HG03097 (cell line): ENCODE results near the gene FIS1.
"Not testable (repeated sequence)": the region's sequence is repeated elsewhere in the genome, so short reads cannot be mapped to it uniquely, and the experiment has no call there.

ENCODE experiments used
- ATAC-seq: cut with Tn5 transposase; IDR thresholded peaks from one replicate; pipeline ENCODE4 v1.9.1; 2021; ENCODE audit not compliant: unreplicated experiment, low FRiP score

FIS1 gene

DNA sequence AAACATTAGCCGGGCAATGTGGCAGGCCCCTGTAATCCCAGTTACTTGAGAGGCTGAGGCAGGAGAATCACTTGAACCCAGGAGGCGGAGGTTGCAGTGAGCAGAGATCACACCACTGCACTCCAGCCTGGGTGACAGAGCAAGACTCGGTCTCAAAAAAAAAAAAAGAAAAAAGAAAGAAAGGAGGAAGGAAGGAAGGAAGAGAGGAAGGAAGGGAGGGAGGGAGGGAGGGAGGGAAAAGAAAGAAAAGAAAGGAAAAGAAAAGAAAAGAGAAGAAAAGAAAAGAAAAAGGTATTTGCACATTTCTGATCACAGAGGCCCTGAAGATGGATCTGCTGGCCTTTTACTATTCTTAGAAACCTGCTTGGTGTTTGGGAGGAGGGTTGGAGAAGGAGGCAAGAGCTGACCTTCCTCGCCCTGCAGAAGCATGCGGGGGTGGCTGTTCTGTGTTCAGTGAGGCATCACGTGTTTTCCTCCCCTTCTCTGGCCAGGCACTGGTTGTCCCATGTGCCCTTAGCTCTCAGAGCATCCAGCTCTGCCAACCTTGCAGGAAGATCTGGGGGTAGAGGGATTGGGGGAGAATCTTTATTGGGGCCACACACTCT lies 19.3 kb upstream of the FIS1 start:
- ATAC-seq, result not testable (repeated sequence)

DNA sequence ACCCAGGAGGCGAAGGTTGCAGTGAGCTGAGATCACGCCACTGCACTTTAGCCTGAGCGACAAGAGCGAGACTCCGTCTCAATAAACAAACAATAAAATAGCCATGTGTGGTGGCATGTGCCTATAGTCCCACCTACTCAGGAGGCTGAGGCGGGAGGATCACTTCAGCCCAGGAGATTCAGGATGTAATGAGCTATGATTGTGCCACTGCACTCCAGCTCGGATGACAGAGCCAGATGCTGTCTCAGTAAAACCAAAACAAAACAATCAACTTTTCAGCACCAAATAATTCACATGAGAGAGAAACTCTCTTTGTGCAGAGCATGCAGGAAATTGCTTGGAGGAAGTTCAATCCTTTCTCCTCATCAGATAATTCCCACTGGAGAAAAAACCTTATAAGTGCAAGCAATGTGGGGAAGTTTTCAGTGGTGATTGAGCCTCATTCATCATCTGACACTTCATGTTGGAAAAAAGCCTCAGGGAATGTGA lies 13.4 kb upstream of the FIS1 start:
- ATAC-seq, result no peak

DNA sequence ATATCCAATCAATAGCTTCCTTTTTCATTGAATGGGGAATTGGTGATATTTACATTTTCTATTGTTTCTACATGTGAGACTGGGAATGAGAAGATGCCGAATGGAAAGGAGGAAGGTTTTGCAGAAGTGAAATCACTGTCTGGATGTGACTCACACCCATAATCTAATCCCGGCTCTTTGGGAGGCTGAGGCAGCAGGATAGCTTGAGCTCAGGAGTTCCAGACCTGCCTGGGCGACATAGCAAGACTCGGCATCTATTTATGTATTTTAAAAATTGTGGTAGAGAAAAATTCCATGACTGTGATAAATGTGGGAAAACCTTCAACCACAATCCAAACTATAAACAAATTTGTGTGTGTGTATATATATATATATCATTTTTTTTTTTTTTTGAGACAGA lies 10.9 kb upstream of the FIS1 start:
- no peak for ATAC-seq

DNA sequence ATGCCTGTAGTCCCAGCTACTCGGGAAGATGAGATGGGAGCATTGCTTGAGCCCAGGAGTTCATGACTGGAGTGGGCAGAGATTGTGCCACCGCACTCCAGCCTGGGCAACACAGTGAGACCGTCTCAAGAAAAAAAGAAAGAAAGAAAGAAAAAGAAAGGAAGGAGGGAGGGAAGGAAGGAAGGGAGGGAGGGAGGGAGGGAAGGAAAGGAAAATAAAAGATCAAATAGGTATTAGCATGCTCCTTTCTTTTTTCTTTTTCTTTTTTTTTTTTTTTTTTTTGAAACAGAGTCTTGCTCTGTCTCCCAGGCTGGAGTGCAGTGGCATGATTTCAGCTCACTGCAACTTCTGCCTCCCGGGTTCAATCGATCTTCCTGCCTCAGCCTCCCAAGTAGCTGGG lies 8.3 kb upstream of the FIS1 start:
- ATAC-seq, result not testable (repeated sequence)

DNA sequence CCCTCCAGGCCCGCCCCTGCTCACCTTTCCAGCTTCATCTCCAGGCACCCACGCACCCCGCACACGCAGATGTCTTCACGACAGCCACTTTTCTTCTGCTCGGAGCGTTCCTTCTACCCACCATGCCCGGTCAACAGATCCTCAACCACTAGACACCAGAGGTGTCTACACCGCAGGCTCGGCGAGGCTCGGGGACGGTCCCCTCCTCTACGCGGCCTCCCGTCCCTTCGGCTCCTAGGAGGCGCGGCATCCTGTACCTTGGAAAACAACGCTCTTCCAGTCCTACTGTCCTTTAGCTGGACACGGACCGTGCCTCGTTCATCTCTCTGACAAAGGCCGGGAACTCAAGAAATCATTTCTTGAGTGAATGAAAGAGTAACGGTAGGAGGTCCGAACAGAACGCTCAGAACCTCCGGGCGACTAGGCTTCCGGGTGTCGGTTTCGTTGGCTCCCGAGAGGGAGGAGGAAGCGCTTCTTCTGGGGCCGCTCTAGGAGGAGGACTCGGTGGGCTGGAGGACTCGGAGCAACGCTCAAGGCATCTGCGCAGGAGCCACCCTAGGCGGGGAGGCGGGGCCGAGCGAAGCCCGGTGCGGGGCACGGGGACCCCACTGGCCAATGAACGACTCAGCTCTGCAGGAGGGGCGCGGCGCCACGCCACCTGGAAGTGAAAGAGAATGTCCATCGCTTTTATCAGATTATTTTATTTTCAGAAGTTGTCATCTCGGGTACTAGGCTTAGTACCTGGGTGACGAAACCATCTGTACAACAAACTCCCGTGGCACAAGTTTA lies 7.2 kb upstream of the FIS1 start:
- ATAC-seq, result peak; percentile 96

DNA sequence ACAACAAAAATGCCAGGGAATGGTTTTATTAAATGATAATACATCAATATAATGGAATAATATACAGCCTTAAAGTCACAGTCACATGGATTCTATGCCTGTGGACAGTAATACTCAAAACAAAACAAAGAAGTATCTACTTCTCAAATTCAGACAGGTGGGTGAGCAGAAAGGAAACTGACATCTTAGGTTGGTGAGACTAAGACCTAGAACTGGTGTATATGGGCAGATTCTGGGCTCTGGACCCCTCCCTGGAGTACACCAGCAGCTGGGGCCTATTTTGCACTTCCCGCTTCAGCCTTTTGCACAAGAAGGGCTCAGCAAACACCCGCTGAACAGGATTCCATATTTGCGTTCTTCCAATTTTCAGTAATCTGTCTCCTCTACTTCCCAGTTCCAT lies 5.4 kb upstream of the FIS1 start:
- ATAC-seq, result no peak

DNA sequence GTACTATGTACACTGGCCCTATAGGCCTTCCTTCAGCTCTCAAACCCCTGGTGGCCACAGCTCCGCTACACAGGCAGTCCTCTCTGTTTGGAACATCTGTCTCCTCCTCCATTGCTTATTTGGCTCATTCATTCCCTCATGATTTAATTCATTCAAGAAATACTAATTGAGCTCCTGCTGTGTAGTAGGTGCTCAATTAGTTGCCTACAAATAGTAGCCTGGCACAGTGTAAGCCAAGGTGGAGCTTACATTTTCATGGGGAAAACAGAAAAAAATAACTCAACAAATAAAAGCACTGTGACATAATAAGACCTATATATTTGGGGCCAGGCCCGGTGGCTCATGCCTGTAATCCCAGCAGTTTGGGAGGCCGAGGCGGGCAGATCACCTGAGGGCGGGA lies 3.4 kb upstream of the FIS1 start:
- no peak for ATAC-seq

DNA sequence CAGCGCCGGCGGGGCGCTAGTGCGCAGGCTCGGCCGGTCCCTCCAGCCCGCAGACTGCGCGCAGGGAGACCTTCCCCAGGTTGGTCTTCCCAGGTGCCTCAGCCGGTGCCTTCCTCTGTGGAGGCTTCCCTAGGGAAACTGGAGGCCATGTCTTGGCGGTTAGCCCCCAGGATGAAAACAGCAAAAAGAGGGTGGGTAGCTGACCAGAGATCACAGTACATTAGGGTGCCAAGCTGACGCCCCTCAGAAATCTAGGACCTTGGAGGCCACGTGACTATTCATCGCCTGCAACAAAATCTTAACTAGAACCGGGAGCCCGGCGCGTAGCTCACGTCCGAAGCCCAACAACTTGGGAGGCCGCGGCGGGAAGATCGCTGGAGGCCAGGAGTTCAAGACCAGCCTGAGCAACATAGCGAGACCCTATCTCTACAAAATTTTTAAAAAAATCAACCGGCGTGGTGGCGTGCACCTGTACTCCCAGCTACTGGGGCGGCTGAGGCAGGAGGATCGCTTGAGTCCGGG lies 327 bp upstream of the FIS1 start:
- no peak for ATAC-seq

DNA sequence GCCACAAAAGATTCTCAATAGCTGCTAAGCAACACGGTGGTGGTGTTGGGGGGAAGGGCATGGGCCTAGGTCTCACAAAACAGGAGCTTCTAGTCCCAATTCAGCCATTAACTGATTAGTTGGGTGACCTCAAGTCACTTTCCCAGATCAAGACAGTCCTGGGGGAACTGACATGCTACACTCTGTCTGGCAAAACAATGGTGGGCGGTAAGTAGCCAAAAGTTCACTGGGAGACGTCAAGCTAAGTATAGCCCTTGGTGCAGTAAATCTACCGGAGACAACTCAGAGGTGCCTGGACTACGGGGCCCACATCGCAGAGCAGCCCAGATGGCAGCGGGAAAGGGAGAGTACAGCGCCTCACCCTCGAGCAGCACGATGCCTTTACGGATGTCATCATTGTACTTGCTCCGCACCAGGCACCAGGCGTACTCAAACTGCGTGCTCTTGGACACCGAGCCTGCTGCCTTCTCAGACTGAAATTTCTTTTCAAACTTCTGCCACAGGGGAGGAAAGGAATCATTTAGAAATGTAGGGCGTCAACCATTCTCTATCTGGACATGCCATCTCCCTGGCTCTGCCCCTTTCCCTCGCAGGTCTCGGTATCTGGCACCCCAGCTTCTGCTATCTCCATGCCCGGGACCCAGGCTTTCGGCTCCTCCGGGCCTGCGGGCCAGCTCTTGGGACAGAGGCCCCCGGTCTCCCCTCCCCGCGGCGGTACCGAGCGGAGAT lies 1.1 kb downstream of the FIS1 start:
- ATAC-seq, result no peak

DNA sequence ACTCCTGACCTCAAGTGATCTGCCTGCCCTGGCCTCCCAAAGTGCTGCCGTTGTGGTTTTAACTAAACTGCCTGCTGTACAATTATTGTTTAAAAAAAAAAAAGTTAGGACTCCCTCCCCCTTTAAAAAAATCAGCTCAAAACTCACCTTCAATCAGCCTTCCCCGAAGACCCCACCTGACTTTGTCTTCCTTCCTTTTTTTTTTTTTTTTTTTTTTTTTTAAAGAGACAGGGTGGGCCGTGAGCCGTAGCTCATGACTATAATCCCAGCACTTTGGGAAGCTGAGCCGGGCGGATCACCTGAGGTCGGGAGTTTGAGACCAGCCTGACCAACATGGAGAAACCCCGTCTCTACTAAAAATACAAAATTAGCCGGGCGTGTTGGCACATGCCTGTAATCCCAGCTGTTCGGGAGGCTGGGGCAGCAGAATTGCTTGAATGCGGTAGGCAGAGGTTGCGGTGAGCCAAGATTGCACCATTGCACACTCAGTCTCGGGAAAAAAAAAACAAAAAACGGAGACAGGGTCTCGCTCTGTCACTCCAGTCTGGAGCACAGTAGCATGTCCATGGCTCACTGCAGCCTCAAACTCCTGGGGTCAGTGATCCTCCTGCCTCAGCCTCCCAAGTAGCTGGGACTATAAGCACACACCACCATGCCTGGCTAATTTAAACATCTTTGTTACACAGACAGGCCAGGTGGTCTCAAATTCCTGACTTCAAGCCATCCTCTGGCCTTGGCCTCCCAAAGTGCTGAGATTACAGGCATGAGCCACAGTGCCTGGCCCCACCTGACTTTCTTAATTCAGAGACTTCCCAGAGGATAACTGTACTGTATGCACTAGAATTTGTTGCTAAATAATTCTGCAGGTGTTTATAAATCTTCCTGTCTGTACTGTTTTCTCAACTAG lies 3.2 kb downstream of the FIS1 start:
- no peak for ATAC-seq

DNA sequence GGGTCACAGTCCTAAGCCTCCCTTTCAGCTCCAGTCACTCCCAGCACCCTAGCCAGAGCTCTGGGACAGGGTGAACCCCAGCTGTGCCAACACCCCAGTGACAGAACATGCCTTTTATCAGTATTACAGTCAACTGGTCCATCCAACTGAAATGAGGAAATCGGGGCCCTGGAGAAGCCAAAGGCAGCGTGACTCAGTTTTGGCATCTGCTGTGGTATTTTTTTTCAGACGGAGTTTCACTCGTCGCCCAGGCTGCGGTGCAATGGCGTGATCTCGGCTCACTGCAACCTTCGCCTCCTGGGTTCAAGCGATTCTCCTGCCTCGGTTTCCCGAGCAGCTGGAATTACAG lies 3.9 kb downstream of the FIS1 start:
- ATAC-seq, result no peak

DNA sequence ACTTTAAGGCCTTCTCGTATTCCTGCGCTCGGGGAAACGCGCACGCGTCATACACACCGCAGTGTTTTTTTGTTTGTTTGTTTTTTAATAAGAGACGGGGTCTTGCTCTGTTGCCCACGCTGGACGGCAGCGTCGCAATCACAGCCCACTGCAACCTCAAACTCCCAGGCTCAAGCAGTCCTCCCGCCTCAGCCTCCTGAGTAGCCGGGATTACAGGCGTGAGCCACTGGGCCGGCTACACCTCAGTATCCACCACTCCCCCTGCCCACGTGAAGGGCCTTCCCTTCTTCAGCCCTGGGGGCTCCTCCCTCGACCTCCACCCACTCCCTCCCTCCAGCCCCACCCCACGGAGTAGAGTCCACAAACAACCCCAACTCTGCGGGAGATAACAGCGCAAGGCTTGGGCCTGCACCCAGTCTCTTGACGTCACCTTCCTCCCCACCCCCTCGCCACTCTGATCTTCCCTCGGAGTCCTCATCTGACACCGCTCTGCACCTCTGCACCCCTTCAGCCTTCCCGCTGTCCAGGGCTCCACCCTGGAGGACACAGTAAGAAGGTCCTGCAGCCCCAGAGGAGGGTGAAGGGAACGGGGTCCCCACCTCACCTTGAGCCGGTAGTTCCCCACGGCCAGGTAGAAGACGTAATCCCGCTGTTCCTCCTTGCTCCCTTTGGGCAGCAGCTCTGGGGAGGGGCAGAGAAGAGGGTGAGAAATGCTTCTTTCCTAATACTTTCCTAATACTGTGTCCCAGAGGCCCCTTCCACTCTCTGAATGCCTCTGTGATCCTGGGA lies 4.5 kb downstream of the FIS1 start:
- no peak for ATAC-seq

DNA sequence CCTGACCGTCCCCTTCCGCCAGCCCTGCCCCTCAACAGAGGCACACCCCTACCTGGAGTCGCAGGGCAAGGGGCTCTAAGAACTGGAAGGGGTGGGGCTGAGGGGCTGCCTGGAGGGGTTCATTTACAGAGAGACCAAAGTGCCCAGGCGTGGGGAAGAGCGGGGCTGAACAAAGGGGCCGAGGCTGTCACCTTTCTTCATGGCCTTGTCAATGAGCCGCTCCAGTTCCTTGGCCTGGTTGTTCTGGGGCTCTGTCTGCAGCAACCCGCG lies 5.0 kb downstream of the FIS1 start:
- no peak for ATAC-seq

DNA sequence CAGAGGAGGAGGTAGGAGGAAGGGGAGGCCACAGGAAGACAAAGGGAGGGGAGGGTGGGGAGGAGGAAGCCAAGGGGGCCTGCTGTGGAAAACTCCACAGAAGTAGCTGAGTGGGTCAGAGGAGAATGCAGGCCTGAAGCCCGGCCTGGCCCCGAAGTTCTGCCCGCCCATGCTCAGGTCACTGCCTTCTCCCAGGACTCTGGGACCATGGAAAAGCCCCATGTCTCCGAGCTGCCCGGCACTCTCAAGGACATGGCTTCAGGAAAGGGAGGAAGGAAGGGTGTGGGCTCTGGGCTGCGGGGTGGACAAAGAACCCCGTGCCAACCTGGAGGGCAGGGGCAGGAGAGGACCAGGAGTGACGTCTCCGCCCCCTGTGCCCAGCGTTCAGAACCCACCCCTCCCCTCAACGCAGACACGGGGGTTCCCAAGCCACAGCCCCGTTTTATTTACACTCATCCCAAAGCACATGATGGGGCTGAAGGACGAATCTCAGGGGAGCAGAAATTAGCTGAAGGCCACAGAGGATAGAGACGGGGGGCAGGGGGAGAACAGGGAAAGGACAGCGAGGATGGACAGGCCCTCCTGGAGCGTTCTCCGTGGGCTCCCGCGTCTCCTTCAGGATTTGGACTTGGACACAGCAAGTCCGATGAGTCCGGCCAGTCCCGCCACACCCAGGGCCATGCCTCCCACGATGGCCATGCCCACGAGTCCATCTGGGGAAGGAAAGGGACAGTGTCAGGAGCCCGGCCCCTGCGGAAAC lies 5.5 kb downstream of the FIS1 start:
- ATAC-seq, result no peak

DNA sequence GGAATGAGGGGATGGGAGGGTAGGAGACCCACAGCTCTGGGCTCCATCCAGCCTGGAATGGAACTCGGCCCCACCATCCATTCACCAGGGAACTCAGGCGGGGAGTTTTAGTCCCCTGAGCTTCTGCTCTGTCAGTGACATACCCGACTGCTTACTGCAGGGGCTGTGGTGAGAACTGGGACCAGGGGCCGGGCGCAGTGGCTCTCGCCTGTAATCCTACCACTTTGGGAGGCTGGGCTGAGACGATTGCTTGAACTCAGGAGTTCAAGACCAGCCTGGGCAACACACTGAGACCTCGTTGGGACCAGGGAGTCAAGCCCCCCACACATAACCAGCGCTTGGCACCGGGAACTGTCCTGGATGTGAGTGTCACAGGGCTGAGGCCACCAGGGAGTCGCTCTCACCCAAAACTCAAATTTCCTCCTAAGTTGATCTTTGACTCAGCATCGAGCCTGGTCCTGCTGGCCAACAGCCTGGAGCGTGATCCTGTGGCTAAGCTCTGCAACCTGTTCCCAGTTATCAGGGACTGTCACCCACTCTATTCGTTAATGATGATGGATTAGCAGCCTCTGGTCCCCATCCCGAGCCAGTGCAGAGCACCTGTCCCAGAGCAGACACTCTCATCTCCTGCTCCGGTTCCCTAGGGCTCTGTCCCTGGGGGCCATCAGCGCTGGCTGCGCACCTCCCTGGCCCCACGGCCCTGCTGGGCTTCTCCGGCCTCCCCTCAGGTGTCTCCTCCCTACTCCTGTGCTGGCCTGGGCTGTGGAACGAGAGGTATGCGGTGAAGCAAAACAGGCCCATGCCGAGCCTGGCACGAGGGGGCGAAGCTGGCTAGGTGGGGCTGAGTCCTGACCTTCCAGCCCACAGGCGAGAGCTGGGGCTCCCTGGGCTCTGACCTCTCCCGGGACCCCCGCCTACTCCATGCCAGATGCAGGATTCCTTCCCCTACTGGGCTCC lies 6.4 kb downstream of the FIS1 start:
- ATAC-seq, result no peak

DNA sequence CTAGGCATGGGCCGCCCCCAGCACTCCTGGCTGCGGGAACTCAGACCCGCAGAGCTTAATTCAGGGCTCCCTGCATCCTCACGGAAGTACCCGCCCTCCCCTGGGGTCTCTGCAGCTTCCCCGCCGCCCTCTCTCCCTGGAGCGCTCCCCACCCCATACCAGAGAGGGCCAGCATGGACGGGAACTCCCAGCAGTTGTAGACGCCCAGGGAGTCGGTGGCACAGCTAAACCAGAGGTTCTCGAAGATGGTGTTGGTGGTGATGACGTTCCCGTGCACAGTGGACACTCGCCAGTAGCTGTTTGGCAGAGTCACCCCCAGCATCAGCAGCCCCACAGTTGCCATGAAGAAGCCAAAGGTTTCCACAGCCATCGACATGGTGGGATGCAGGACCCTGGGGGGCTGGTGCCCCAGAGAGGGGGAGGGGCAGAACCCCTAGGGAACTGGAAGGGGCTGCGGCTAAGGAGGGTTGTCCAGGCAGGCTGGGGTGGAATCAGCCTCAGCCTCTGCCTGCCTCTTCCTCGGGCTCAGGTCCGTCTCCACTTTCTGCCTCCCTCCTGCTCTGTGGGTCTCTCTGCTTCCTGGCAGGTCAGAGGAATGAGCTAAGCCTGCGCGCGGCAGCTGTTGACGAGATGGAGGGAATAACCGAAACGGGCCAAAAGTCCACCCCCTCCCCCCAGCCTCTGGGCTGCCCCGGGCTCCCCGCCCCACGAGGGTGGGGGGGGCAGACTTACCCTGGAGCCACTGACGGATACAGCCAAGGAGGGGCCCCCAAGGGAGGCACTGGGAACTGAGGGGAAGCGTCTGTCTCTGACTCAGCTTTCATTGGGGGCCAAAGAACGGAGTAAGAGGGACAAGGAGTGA lies 7.4 kb downstream of the FIS1 start, which contains the start of gene CLDN15:
CLDN15 (minus strand) TSS at position 597 of the 862 bp plus-strand sequence; CDS start at position 376, 221 bp downstream.
- no peak for ATAC-seq

DNA sequence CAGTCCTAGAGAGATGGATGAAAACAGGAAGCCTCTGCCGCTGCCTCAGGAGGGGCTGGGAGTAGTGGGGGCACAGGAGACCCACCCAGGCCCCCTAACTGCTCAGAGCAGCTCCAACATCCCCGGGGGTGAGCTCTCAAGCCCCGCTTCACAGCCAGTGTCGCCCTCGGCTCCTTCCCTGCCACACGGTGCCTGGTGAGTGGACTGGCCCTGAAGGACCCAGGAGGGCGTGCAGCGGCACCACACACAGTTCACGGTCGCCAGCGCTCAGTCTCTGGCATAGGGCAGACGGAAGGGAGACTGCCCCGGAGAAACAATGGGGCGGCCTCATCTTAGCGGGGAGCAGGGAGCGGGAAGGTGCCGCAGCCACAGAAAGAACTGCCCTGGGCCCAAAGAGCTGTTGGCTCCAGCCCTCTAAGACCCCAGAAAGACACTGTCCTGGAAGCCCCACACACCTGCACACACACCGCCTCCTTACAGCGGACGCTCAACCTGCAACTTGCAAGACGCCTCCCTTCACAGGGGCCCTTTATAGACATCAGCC lies 8.5 kb downstream of the FIS1 start:
- ATAC-seq, result no peak
